SH-SY5Y (cell line): ENCODE measurements around the gene ACE.

Source experiments
- GATA2 ChIP-seq: IDR thresholded peaks from 2 replicates; pipeline ENCODE4 v1.6.1; 2011; ENCODE audit warnings: mild to moderate bottlenecking, low read depth, low read length
- GATA3 ChIP-seq: IDR thresholded peaks from 2 replicates; pipeline ENCODE4 v1.6.1; 2011; ENCODE audit warnings: low read depth, mild to moderate bottlenecking, low read length, moderate library complexity

DNA sequence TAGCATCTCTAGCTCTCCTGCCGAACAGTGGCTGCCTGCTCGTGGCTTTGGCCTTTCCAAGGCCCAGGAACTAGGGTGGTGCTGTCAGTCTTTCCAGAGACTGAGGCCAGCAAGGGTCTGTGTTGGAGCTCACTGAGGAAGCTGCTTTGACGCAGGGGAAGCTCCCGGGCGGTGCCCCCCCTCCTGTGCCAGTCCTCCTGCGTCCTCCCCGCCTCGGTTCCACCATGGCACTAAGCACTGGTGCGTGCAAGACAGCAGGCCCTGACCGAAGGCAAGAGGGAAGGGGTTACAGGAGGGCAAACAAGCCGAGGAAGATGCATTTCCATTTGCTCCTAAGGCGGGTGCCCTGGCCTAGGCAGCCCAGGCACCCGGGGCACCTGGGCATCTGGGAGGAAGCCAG, 35.2 kb upstream of the ACE start:
- TF ChIP-seq GATA2: no peak
- no peak for TF ChIP-seq GATA3
